KG1 (cell line): Measurements from ENCODE around the gene TUFT1.
"Not testable (repeated sequence)": the region's sequence is repeated elsewhere in the genome, so short reads cannot be mapped to it uniquely, and the experiment has no call there.

ENCODE experiments used
- DNase-seq: peaks from one replicate; lab custom pipeline; 2025; lab: John Stamatoyannopoulos, UW

Gene TUFT1

DNA sequence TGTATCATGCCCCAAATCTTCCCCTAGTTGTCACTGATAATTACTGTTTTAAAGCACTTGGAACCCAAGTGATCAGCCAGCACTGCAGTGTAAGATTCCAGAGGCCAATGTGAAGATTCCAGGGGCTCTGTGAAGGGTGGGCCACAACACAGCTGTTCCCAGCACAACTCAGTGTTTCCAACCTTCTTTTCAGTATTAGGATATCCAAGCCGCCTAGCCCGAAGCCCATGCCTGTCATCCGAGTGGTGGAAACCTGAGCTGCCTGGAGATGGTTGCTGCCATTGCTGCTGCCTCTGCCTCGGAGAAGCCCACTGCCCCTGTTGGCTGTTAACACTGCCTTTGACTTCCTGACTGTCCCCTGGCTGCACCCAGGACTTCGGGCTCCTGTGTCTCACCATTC, 41.3 kb downstream of the TUFT1 start:
- DNase-seq: no peak

DNA sequence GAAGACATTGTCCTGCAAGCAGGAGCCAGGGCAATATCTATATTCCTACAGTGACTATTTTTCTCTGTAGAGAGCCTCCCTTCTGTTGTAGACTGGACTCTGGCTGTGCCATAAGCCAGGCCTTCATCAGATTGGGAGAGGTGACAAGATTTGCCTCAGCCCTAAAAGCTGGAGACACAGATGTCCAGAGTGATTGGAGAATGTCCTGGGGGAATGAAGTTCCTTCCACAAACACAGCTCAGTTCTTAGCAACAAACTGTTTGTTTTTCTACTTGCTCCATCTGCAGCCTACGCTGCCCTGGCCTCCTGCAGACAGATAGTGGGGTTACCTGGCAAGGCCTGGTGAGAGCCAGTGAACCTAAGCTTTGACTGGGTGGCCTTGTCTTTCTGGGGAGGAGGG, 41.8 kb downstream of the TUFT1 start:
- no peak for DNase-seq

DNA sequence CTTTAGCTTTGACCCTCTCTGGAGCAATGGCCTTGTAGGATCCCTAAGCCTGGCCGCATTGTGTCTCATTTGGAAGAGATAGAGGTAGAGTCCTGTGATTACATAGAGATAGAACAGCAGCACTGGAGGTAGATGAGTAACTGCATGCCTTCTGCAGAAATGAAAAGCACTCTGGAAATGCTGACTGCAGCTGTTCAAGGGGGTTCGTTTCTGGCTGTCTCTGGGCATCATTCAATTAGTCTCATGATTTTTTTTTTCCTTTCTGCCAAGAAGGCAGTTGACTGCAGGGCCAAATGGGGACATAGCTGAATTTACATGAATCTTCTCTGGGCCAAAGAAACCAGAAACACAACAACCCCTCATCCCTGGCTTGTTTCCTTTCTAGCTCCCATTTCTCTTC, 43.7 kb downstream of the TUFT1 start:
- no peak for DNase-seq

DNA sequence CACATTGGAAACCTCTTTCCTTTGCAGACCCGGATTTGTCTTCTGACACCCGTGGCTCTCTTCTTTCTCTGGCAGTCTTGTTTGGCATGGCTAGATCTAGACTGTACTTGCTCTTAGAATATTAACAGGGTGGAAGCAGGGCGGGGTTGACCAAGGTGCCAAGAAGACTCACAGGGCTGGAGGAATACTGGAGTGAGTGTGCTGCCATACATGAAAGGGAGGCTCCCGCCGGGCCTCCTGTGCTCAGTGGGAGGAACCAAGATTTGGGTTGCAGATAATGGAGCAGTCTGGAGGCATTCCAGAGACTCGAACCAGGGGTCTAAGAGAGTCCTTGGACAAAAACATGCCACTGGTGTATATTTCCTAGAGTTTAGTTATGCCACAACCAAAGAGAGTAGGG, 44.2 kb downstream of the TUFT1 start:
- no peak for DNase-seq

DNA sequence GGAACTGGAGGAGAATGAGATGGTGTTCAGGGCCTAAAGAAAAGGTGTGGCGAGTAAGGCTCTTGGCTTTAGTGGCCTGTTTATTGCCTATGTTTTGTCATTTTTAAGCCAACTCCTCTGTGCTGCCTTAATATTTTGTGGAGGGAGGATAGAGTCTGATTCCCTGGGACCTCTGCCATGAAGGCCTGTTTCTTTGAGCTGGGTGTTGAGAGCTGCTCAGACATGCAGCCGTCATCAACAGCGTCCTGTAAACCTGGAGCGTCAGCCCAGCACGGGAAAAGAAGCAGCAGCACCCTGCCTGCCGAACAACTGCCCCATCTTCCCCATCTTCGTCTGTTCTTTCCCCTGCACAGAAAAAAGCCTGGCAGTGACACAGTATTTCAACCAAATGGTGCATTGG, 44.7 kb downstream of the TUFT1 start:
- no peak for DNase-seq

DNA sequence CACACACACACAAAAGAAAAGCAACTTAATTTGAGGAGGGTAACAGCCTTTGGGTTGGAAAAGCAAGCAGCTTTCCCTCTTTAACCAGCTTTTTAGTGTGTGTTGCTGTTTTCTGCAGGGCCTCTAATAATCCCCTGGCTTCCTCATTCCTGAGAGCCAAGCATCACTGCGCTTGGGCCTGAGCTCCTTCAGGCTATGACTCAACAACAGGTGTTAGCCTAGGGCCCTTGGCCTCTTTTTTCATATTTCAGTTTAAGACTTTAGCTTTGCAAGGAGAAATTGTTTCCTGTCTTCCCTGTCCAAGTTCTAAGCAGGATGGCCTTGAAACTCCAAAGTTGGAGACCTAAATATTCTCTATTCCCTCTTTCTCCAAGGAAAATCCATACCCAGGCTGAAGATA, 45.5 kb downstream of the TUFT1 start:
- no peak for DNase-seq

DNA sequence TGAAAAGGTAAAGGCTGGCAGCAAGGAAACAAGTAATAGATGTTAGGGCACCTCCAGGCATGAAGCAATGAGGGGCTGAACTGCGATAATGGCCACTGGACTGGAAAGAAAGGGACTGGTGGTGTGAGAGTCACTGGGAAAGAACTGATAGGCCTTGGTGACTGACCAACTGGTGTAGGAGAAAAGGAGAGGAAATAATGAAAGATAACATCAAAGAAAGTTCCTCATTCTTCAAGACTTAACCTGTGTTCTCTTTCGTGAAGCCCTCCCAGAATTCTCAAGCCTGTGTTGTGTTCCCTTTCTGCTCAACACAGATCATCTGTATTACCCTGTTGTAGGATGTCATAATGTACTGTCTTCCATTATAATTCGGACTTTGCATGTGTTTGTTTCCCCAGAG, 50.9 kb downstream of the TUFT1 start:
- DNase-seq: no peak

DNA sequence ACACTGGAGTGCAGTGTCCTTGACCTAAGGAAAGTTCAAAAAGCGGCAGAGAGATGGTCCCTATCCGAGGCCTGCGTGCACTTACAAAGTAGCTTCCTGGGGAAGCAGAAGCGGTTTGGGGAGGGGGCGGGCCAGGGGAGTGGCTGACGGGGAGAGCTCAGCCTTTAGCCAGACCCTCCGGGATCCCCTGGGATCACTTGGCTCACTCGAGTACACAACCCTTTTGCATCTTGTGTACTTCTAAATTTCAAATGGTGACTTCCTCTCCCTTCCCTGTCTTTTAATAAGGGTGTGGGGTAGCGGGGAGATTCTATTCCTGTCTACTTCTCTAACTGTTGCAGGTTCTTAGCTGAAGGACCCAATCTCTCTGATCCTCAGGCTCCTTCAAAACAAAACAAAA, 53.6 kb downstream of the TUFT1 start:
- DNase-seq: no peak

DNA sequence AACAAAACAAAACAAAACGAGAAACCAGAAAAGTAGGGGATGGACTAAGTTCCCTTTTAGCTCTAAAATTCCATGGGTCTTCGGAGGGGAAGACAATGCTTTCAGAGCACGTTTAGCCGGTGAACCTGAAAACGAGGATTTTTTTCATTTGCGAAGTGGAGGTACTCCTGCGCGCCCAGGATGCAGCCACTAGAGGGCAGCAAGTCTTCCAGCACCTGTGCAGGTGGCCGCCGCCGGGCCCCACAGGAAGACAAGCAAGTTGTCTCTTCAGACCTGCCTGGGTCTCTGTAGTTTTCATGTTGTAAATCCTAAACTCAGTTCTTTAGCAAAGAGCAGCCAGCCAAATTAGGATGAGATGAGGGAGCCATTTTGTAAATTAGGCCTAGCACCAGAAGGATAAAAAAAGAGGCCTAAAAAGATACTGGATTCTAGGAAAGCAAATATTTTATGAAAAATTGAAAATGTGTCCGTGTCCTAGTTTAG, 54.1 kb downstream of the TUFT1 start:
- DNase-seq: no peak

DNA sequence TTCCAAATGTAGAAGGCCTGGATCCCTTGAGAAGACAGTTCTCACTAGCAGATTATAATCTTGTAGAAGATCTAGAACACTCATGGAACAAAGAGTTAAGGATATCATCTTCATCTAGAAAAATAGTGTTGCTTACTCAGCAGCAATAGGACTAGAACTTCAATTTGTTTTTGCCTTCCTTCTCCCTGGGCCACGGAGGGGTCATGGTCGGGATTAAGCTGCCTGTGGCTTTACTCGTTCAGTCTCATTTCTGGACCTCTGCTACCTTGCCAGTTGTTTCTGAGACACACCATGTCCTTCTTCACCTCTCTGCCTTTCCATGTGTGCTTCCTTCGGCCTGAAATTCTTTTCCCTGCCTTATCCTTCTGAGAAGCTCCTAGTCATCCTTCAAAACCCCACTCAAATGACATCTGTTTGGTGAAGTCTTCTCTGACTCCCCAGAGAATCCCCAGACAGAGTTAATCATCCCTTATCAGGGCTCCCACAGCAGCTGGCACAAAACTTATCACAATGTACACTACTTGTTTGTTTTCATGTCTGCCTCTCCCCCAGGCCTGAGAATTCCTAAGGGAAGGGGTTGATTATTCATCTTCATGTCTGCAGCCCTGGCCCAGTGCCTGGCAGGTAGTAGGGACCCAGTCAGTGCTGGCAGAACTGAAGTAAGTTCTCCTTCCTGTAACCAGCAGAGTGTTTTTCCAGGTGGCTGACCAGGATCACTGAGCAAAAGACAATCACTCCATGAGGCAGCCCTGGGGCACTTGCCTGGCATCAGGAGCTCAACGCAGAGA, 56.3 kb downstream of the TUFT1 start:
- no peak for DNase-seq

DNA sequence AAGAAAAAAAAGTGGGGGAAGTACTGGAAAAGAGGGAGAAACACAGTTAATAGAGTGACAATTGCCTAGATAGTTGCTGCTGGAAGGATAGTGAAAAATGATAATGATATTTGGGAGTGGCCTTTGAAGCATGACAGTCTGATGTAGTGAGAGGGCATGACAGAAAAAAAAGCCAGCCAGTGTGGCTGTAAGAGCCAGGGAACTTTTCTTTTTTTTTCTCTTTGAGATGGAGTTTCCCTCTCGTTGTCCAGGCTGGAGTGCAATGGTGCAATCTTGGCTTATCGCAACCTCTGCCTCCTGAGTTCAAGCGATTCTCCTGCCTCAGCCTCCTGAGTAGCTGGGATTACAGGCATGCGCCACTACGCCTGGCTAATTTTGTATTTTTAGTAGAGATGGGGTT, 62.4 kb downstream of the TUFT1 start:
- DNase-seq: not testable (repeated sequence)

DNA sequence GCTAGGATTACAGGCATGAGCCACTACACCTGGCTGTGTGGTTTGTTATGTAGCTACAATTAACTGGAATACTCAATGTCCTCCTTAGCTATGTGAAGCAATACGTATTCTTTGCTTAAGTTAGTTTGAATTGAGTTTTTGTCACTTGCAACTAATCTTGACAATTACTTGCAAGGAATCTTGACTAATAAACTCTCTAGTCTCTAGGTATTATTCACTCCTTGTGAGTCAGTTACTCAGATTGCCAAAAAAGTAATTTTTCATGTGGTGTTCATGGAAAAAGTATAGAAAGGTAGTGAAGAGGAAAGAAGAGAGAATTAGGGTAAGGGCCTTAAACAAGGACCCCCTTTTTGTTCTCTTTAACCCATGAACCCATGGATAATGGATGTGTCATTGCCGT, 64.2 kb downstream of the TUFT1 start:
- DNase-seq: no peak

DNA sequence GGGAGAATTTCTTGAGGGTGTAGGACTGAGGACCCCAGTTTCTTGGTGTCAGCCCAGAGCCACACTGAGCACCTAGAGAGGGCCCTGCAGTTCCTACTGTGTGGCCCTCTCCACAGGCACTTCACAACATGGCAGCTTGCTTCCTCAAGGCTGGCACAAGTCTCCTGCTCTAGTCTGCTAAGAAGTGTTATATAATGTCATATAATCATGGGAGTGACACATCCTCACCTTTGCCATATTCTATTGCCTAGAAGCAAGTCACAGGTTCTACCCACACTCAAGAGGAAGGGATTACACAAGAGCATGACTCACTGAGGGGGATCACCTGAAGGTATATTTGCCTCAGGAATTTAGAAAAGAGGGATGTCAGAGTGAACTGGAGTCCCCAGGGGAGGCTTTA, 66.3 kb downstream of the TUFT1 start:
- no peak for DNase-seq

DNA sequence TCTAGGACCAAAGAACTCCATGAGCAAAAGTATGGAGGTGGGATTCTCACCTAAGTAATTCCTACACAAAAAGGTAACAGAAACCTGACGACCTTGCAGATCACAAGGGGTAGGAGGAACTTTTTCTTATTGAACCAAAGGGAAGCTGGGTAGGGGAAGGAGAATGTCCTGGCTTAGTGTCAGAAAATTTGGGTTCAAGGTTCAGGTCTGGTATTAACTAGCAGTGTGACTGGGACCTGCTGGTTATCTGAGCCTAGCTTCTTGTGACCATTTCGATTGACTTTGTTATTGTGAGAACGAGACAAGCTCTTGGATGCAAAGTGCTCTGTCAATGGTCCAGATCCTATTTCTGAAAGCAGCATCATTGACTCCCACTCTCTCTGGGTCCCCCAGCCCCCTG, 66.7 kb downstream of the TUFT1 start:
- no peak for DNase-seq

DNA sequence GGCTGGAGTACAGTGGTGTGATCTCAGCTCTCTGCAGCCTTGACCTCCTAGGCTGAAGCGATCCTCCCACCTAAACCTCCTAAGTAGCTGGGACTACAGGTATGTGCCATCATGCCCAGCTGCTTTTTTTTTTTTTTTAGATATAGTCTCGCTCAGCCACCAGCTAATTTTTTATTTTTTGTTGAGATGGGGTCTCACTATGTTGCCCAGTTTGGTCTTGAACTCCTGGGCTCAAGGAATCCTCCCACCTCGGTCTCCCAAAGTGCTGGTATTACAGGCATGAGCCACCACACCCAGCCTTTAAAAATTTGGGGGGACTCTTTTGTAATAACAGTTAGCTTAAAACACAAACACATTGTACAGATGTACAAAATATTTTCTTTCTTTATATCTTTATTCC, 70.0 kb downstream of the TUFT1 start:
- DNase-seq: no peak

DNA sequence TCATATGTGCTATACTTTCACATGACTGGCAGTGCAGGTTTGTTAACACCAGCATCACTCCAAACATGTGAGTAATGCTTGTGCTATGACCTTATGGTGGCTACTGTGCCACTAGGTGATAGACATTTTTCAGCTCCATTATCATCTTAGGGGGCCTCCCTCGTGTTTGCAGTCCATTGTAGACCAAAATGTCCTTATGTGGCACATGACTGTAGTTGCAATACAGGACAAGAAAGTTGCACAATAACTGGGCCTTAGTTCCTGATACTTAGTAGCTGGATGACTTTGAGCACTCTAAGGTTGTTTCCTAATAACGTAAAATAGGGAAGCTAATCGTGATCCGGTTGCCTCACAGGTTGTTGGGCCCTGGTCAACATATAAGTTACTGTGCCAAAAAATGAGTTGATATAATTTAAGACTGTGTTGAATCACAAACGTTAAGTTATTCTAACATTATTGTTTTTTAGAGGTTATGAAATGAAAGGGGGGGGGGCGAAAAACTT, 71.2 kb downstream of the TUFT1 start:
- peak; percentile 74 for DNase-seq

DNA sequence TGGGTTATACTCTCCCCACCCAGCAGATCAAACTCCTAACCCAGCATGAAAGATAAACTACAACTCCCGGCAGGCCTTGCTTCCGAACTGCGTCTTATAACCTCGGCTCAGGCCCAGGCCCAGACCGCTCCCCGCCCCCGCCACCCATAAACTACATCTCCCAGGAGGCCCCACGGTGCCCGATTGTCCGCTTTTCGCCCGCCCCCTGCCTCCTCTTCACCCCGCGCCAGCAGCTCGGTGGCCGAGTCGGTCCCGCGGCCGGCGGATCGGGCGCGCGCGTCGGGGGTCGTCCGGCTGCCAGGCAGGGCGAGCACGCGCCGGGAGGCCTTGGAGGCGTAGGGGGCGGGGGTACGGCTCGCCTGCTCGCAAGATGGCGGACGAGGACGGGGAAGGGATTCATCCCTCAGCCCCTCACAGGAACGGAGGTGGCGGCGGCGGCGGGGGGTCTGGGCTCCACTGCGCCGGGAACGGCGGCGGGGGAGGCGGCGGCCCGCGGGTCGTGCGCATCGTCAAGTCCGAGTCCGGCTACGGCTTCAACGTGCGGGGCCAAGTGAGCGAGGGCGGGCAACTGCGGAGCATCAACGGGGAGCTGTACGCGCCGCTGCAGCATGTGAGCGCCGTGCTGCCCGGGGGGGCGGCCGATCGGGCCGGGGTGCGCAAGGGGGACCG, 71.9 kb downstream of the TUFT1 start, which contains the start of gene SNX27:
Gene SNX27, plus strand, starts transcription at position 219 of the 669 bp plus-strand sequence. Its CDS starts 152 bp downstream, at position 371.
- peak; percentile 74 for DNase-seq

DNA sequence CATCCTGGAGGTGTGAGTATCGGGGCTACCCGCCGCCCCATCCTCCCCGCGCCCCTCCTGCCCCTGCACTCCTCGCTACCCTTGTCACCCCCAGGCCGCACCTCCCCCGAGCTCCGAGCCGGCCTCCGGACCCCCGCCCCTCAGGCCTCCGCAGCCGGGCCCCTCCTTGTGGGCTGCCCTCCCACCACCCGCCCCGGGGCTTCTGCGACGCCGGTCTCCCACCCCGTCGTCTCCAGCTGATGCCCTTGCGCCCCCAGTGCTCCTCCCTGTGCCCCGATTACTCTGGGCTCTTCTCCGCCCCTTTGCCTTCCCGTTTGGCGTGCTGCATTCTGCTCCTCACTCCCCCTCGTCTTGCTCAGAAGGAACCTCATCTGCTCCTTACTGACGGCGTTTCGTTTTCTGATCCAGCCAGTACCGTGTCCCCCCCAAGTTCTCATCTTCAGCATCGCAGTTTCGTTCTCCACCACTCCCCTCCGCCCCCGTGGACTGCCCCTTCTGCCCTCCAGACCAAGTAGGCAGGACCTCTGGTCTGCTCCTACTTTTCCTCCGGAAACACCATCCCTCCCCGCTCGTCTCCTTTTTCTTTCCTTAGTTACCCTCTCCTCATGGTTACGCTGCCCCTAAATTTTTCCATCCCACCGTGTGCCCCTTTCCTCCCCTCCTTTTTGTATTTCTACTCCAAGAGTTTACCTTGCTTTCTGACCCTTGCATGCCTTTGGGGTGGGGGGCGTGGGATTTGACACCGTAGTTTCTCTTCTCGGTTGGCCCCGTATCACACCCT, 72.6 kb downstream of the TUFT1 start:
- DNase-seq: peak; percentile 18

DNA sequence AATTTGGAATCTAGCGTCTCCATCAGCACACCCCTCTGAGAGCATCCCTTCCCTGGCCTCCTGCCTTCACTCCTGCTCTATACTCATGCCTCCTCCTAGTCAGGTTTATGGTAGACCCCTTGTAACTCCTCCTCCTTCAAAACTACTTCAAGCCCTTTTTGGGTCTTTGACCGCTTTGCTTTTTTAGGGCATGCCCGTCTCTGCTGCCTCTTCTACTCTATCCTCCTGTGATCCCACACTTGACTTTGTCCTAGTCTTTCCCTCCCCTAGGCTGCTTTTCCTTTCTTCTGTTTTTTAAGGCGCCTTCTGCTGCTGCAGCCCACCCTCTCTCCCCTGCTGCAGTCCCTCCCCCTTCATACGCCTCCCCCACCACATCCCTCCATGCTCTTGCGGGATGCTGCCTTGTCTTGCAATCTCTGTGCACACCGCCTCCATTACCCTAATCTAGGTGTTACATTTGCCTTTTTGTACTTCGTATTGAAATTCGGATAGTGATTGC, 73.2 kb downstream of the TUFT1 start:
- DNase-seq: no peak

DNA sequence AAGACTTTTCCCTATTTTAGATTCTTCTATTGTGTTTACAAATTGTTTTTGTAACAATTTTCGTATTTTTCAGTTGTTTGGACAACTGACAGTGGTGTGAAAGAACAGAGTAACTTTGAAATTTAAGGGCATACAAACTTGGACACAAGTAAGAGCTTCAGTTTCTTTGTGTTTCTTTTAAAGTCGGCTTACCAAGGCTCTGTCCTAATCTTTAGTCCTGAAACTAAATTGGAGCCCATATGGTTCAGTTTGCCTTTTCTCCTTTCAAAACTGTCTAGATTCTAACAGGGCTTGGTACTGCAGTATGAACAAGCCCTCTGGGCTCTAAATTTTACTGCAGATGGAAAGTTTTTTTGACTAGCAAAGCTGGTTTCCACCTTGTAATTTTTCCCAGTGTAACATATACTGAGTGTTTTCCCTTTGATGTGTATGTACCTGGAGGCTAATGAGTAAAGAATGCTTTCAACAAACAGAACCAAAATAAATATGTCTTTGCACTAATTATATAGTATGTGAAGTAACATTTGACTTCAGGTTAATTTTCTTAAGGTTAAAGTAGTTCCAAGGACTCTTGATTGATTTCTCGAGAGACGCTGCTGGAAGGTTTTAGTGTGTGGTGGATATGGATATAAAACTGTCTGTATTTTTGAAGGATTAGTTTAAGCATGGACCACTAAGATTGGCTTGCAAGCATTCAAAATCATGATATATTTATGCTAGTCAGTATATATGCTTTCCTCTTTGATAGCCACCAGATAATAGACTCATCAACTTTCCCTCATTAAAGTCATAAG, 75.8 kb downstream of the TUFT1 start:
- DNase-seq: no peak

DNA sequence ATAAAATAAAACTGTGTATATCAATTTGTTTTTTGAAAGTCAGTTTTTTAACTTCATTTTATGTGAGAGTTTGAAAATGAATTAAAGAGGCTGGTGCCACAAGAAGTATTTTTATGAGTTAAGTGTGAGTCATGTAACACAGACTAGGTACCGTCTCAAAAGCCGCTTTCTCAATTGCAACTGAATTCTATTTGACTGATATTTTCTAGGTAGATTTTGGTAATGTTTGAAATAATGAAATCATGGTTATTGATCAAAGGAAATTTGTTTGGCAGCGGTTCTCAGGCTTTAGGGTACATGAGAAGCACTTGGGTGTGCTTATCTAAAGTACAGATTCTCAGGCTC, 76.4 kb downstream of the TUFT1 start:
- no peak for DNase-seq

DNA sequence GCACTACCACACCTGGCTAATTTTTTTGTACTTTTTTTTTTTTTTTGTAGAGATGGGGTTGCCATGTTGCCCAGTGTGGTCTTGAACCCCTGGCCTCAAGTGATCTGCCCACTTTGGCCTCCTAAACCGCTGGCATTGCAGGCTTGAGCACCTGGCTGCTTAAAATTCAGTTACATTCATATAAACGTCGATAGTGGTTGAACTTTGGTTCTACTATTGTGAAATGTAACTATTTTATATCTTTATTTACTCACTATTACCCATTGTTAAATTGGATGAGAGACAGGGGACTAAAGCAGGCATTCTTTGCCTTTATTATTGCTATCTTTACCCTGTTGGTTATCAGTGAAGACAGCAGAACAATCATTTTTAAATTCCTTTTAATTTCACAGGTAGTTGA, 77.9 kb downstream of the TUFT1 start:
- DNase-seq: no peak
